GM12878 (cell line): ENCODE measurements around the gene KRTAP5-11. TPM values are rescaled to one million over a fixed set of nuclear protein-coding genes. Genes with fewer than 3 reads are reported as not detected.
"Not testable (repeated sequence)": the region's sequence is repeated elsewhere in the genome, so short reads cannot be mapped to it uniquely, and the experiment has no call there.

Experiments used
- ATAC-seq: fragments of 200-7000 bp; cut with Tn5 transposase; 3 replicates; pipeline ENCODE4 v1.9.1; 2020; ENCODE audit warnings: mild to moderate bottlenecking, moderate library complexity
- BruUV-seq: library from RNA; stranded (reverse); fragments of 400-500 nt; replicated peaks from 2 replicates; lab custom pipeline; 2021; lab: Mats Ljungman, UMichigan
- CTCF ChIA-PET: fragments of 300-600 bp; sonication (Branson Sonifier 250); formaldehyde crosslinking; extraction: SDS; loops from one replicate; lab custom pipeline; 2021; ENCODE audit warnings: inconsistent platforms; lab: Yijun Ruan, JAX
- POLR2A ChIA-PET: fragments of 350-600 bp; formaldehyde crosslinking; extraction: SDS; loops from one replicate; lab custom pipeline; 2021; ENCODE audit warnings: inconsistent platforms; lab: Charles Lee
- RAD21 ChIA-PET: fragments of 300-600 bp; sonication (Branson Sonifier 250); formaldehyde crosslinking; loops from one replicate; lab custom pipeline; 2023; ENCODE audit warnings: antibody characterized with exemption; ENCODE audit not compliant: unreplicated experiment; lab: Charles Lee
- SMC1A ChIA-PET: fragments of 300-600 bp; sonication (Branson Sonifier 250); formaldehyde crosslinking; loops from one replicate; lab custom pipeline; 2023; ENCODE audit not compliant: unreplicated experiment, uncharacterized antibody; lab: Charles Lee
- DNase-seq: peaks from one replicate; pipeline ENCODE4 v3.0.0-alpha.2; 2011; ENCODE audit warnings: low read depth, low spot score
- FAIRE-seq: peaks from 3 replicates; lab custom pipeline; 2011; peaks lifted over from hg19 to GRCh38; lab: Jason Lieb, UNC
- H2AFZ ChIP-seq: 2 replicates; pipeline ENCODE4 v1.6.0; 2011; ENCODE audit warnings: low read depth, low read length, control low read depth; ENCODE audit not compliant: control insufficient read depth
- H3K27ac ChIP-seq: 2 replicates; pipeline ENCODE4 v1.5.1; 2011; ENCODE audit warnings: control low read depth; ENCODE audit not compliant: control insufficient read depth, insufficient read depth
- H3K27me3 ChIP-seq, 2 experiments: replicated peaks in 1 of 2; 2 replicates each; pipeline versions ENCODE4 v1.6.0 to v1.6.1; 2011; ENCODE audit warnings: low read length in 1 of 2; ENCODE audit not compliant: control insufficient read depth in 2 of 2, insufficient read depth in 2 of 2
- H3K36me3 ChIP-seq, 2 experiments: 2 replicates each; pipeline ENCODE4 v1.5.1; 2011; ENCODE audit warnings: low read length in 1 of 2; ENCODE audit not compliant: control insufficient read depth in 2 of 2, insufficient read depth in 2 of 2
- H3K4me1 ChIP-seq: 2 replicates; pipeline ENCODE4 v1.6.1; 2011; ENCODE audit warnings: mild to moderate bottlenecking, low read length, moderate library complexity, mixed read lengths; ENCODE audit not compliant: control insufficient read depth, insufficient read depth
- H3K4me2 ChIP-seq: 2 replicates; pipeline ENCODE4 v1.6.0; 2011; ENCODE audit warnings: control low read depth; ENCODE audit not compliant: control insufficient read depth, insufficient read depth
- H3K4me3 ChIP-seq: fragments of 200-600 bp; sonication (generic); 2 replicates; pipeline ENCODE4 v1.5.1; 2016
- H3K79me2 ChIP-seq: 2 replicates; pipeline ENCODE4 v1.6.0; 2011; ENCODE audit warnings: low read length; ENCODE audit not compliant: control insufficient read depth, insufficient read depth
- H3K9ac ChIP-seq: 2 replicates; pipeline ENCODE4 v1.8.0; 2011; ENCODE audit warnings: low read length, control low read depth, mixed read lengths; ENCODE audit not compliant: control insufficient read depth, insufficient read depth
- H3K9me3 ChIP-seq: replicated peaks from 3 replicates; pipeline ENCODE4 v1.5.1; 2011; ENCODE audit warnings: mild to moderate bottlenecking, low read length; ENCODE audit not compliant: control insufficient read depth, insufficient read depth
- H4K20me1 ChIP-seq: 2 replicates; pipeline ENCODE4 v1.6.0; 2011; ENCODE audit not compliant: control insufficient read depth, insufficient read depth
- BCL11A ChIP-seq: IDR thresholded peaks from 2 replicates; pipeline ENCODE4 v1.6.1; 2011; ENCODE audit warnings: low read depth, low read length
- NFIC ChIP-seq: IDR thresholded peaks from 2 replicates; pipeline ENCODE4 v1.6.1; 2012; ENCODE audit warnings: low read depth, mild to moderate bottlenecking, inconsistent platforms, low read length, moderate library complexity
- RFX5 ChIP-seq: IDR thresholded peaks from 2 replicates; pipeline ENCODE4 v1.6.1; 2011; ENCODE audit warnings: low read depth, low read length, improper control_type of control experiment
- WGBS: methylation state at CpG from one replicate; pipeline ENCODE4 v1.1.6; 2016; ENCODE audit warnings: low lambda C conversion rate; ENCODE audit not compliant: insufficient replicate concordance, insufficient coverage; ENCODE audit errors: missing lambda C conversion rate; 5-methylcytosine and 5-hydroxymethylcytosine counted together
- in situ Hi-C: fragments of 300-500 bp; cut with MboI; formaldehyde crosslinking; loops from 9 replicates; pipeline ENCODE4 v1.14.3; 2018; ENCODE audit warnings: mixed read lengths
- intact Hi-C: fragments of 100-400 bp; cut with micrococcal nuclease; formaldehyde crosslinking; loops from one replicate; pipeline ENCODE4 v1.14.2; 2022; ENCODE audit not compliant: unreplicated experiment
- polyA plus RNA-seq, 11 experiments: library from polyadenylated mRNA; depleted of rRNA in 4 of 11; unstranded in 6 of 11; stranded (reverse) in 5 of 11; fragments of >200 nt; fragmentation: Nextera tagmentation in 4 of 11; fragmentation: Illumina TruSeq in 1 of 11; extraction: Ambion mirVana in 4 of 11; extraction: Trizol in 1 of 11; gene quantifications; 1 replicate in 1 of 11; 2 replicates in 10 of 11; pipeline versions ENCODE4 v1.2.1 to v1.2.3, GENCODE V29; 2011 to 2016; ENCODE audit warnings: inconsistent platforms in 2 of 11, missing spikeins in 2 of 11, low read depth in 1 of 11
- total RNA-seq, 4 experiments: library from RNA; depleted of rRNA in 3 of 4; stranded (reverse); fragments of >200 nt in 3 of 4; fragmentation: Illumina TruSeq in 1 of 4; extraction: Trizol in 1 of 4; gene quantifications; 2 replicates each; pipeline versions ENCODE4 v1.2.1 to v1.2.3, GENCODE V29; 2013 to 2021

The KRTAP5-11 gene
- total and polyA plus RNA-seq, 10 of the 15 experiments (the other 5 are each of a cell fraction or from before 2014, with no cell fraction given), result not detected

- H3K27ac ChIP-seq, H3K9ac ChIP-seq, H3K79me2 ChIP-seq, BruUV-seq, H3K4me1 ChIP-seq, ATAC-seq, H3K9me3 ChIP-seq, in situ Hi-C loops, intact Hi-C loops, DNase-seq, H3K4me3 ChIP-seq, H2AFZ ChIP-seq, H3K4me2 ChIP-seq, H4K20me1 ChIP-seq, FAIRE-seq, H3K36me3 ChIP-seq, H3K27me3 ChIP-seq, POLR2A ChIA-PET, RAD21 ChIA-PET, SMC1A ChIA-PET: not testable (repeated sequence)
- WGBS, result 65% methylated on average over 28 of the region's 41 CpGs
- CTCF ChIA-PET, result interaction anchor here (1.2 to 1.7 kb wide), 2 partner anchors 13 to 14 kb away, joined by 3 to 5 read pairs; no protein-coding TSS in a partner anchor
Observed at GRCh38 chr11:71576688-71577465, 5.8 kb downstream of the KRTAP5-11 start.

GRCh38 chr11:71575723-71576424, 6.8 kb downstream of the KRTAP5-11 start:
- WGBS, result 57% methylated on average over 4 of the region's 4 CpGs
- in situ Hi-C loops, result no loop called here
- ChIA-PET CTCF (interaction anchor here (0.8 to 1.7 kb wide), 3 partner anchors 13 to 621 kb away, joined by 3 to 5 read pairs (median 3); no protein-coding TSS in a partner anchor), POLR2A (no interaction called here), RAD21 (no interaction called here), SMC1A (no interaction called here)
- Histone ChIP-seq H3K4me2 (no peak overlapping the region), H3K9me3 (no peaks in the 10 kb centered on the region), H3K27me3 (no peaks in the 10 kb centered on the region; a peak in 2 of 4 replicates), H3K36me3 (no peaks in the 10 kb centered on the region), H3K9ac (no peak overlapping the region), H2AFZ (no peak overlapping the region), H3K27ac (no peak overlapping the region), H4K20me1 (no peaks in the 10 kb centered on the region; the same call in 1 of the 2 replicates), H3K4me3 (no peak overlapping the region), H3K79me2 (no peaks in the 10 kb centered on the region), H3K4me1 (no peaks in the 10 kb centered on the region)
- no peak for DNase-seq
- intact Hi-C loops, result no loop called here
- no peak for TF ChIP-seq BCL11A
- no peak for TF ChIP-seq RFX5
- no peak for TF ChIP-seq NFIC
- no TSS peak for BruUV-seq
- ATAC-seq, result no peak
- no peak for FAIRE-seq
